Nephron (organoid): ENCODE measurements around the gene MEMO1.

ENCODE experiments used
- H3K27ac Mint-ChIP-seq, 3 experiments: 2 replicates each; pipeline ENCODE4 v1.8.0; 2020; ENCODE audit warnings: mixed read lengths in 3 of 3, mild to moderate bottlenecking in 2 of 3, moderate library complexity in 1 of 3
- H3K27me3 Mint-ChIP-seq: 2 replicates; pipeline ENCODE4 v1.8.0; 2021; ENCODE audit warnings: low read depth, mild to moderate bottlenecking, moderate library complexity, mixed read lengths
- H3K36me3 Mint-ChIP-seq: 2 replicates; pipeline ENCODE4 v1.8.0; 2020; ENCODE audit warnings: low read depth, mixed read lengths
- H3K4me1 Mint-ChIP-seq: 2 replicates; pipeline ENCODE4 v1.8.0; 2020; ENCODE audit warnings: mixed read lengths
- H3K4me3 Mint-ChIP-seq, 3 experiments: 2 replicates each; pipeline ENCODE4 v1.8.0; 2020; ENCODE audit warnings: mild to moderate bottlenecking in 3 of 3, mixed read lengths in 3 of 3, moderate library complexity in 2 of 3
- H3K9me3 Mint-ChIP-seq: 2 replicates; pipeline ENCODE4 v1.8.0; 2020; ENCODE audit warnings: mixed read lengths
- CTCF ChIP-seq, 3 experiments: fragments of 200-600 bp; sonication (generic); IDR thresholded peaks; one replicate each; pipeline ENCODE4 v1.5.0; 2021; ENCODE audit warnings: antibody characterized with exemption in 3 of 3; ENCODE audit not compliant: unreplicated experiment in 3 of 3

MEMO1 gene

GRCh38 chr2:31823558-31823957 lies 187.2 kb downstream of the MEMO1 start:
- no peak overlapping the region for H3K27ac Mint-ChIP-seq
- H3K36me3 Mint-ChIP-seq = peaks cover 6% of the 10 kb centered on the region
- H3K4me3 Mint-ChIP-seq = no peak overlapping the region
- no peaks in the 10 kb centered on the region for H3K4me1 Mint-ChIP-seq
- no peak for TF ChIP-seq CTCF (IDR thresholded peaks at IDR 0.05; ENCODE audit: unreplicated experiment in 3 of 3)
- no peaks in the 10 kb centered on the region for H3K27me3 Mint-ChIP-seq
- peaks cover 55% of the 10 kb centered on the region for H3K9me3 Mint-ChIP-seq

DNA sequence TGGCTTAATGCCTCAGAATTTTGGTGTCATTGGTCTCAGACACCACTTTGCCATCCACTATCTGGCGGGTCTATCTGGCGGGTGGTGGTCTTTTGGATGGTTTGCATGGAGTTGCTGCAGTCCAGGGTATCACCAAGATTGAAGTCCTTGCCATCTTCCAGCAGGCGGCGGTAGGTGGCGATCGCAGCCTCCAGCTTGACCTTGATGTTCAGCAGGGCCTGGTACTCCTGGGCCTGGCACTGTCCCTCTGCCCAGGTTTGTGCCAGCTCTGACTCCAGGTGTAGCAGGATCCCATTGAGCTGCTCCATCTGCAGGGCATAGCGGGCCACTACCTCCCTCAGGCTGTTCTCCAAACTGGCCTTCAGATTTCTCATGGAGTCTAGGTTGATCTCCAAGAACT lies 188.2 kb downstream of the MEMO1 start:
- TF ChIP-seq CTCF (IDR thresholded peaks at IDR 0.05; ENCODE audit: unreplicated experiment in 3 of 3) = no peak
- Mint-ChIP-seq H3K36me3 (peaks cover 6% of the 10 kb centered on the region), H3K9me3 (peaks cover 54% of the 10 kb centered on the region), H3K27ac (no peak overlapping the region), H3K4me1 (no peaks in the 10 kb centered on the region), H3K27me3 (no peaks in the 10 kb centered on the region), H3K4me3 (no peak overlapping the region)
